ENCODE data around the gene C5AR2. TPM values are rescaled to one million over a fixed set of nuclear protein-coding genes. Genes with fewer than 3 reads are reported as not detected.

Gene C5AR2
- total RNA-seq, 1 experiment from 2014 or later = not detected

- Histone ChIP-seq H2BK120ac (ENCODE audit: low read depth, low read length, poor library complexity, severe bottlenecking) (no peak overlapping the region), H3K4me1 (ENCODE audit: insufficient read depth, low read length) (no peaks in the 10 kb centered on the region), H2AK5ac (ENCODE audit: insufficient read length, low read length) (no peak overlapping the region), H3K4ac (ENCODE audit: low read depth, low read length) (no peak overlapping the region), H3T11ph (ENCODE audit: low read length) (no peak overlapping the region), H3K9me3 (ENCODE audit: control insufficient read depth, low read depth, low read length) (no peaks in the 10 kb centered on the region), H2BK15ac (ENCODE audit: low read depth, low read length) (no peak overlapping the region), H4K91ac (ENCODE audit: insufficient read length, low read depth, low read length) (no peak overlapping the region), H4K20me1 (ENCODE audit: control insufficient read depth, insufficient read depth, insufficient read length) (no peaks in the 10 kb centered on the region), H3K56ac (ENCODE audit: insufficient read length, low read depth, low read length) (no peak overlapping the region), H2BK5ac (ENCODE audit: insufficient read length, low read length) (no peak overlapping the region), H3K79me2 (ENCODE audit: insufficient read depth, low read length) (no peaks in the 10 kb centered on the region), H3K27me3 (ENCODE audit: insufficient read depth, low read length) (no peaks in the 10 kb centered on the region), H3K18ac (ENCODE audit: insufficient read length, low read depth, low read length) (no peak overlapping the region), H3K4me2 (ENCODE audit: insufficient read depth, insufficient read length, low read length) (no peak overlapping the region), H3K23me2 (ENCODE audit: insufficient read length, low read depth, low read length, poor library complexity, severe bottlenecking) (peaks cover 3% of the 10 kb centered on the region), H2BK20ac (ENCODE audit: low read depth, low read length, poor library complexity, severe bottlenecking) (no peak overlapping the region), H3K27ac (ENCODE audit: insufficient read length, low read depth, low read length) (no peak overlapping the region), H4K5ac (ENCODE audit: insufficient read length, low read depth, low read length) (no peak overlapping the region), H3K79me1 (ENCODE audit: insufficient read depth, low read depth, low read length, poor library complexity, severe bottlenecking) (no peaks in the 10 kb centered on the region), H4K8ac (replicated peaks; ENCODE audit: insufficient read length, low read depth, low read length) (no peak overlapping the region), H3K14ac (ENCODE audit: insufficient read depth, low read length) (no peak overlapping the region), H3K23ac (ENCODE audit: insufficient read length, low read depth, low read length) (no peak overlapping the region), H3K9ac (ENCODE audit: extremely low read depth, insufficient read length, low read length) (no peak overlapping the region), H2AFZ (ENCODE audit: low read length) (no peak overlapping the region), H2BK12ac (ENCODE audit: insufficient read length, low read depth, low read length) (no peak overlapping the region)
- peaks cover 0 to 3% of the 10 kb centered on the region in 2 experiments; a peak in 1 of 4 replicates for H3K4me1 Mint-ChIP-seq
- TF ChIP-seq CTCF (conservative IDR thresholded peaks at IDR 0.05) = no peak
- no peak overlapping the region for H3K4me3 Mint-ChIP-seq
- whole genome bisulfite sequencing (ENCODE audit: extremely low coverage, insufficient read length, low lambda C conversion rate) = no CpG with 5 or more reads among the region's 8 CpGs
- no peak for DNase-seq
- peaks cover 9% of the 10 kb centered on the region for H3K27me3 Mint-ChIP-seq (ENCODE audit: low read depth)
- no peaks in the 10 kb centered on the region; a peak in 1 of 7 replicates for H3K36me3 Mint-ChIP-seq (ENCODE audit: insufficient read depth in 1 of 3, low read depth in 3 of 3)
- H3K27ac Mint-ChIP-seq = no peak overlapping the region
- no peaks in the 10 kb centered on the region; a peak in 1 of 5 replicates for H3K9me3 Mint-ChIP-seq
Observed at GRCh38 chr19:47323409-47323808, 8.6 kb upstream of the C5AR2 start.

All from H9 (cell line).